Lower leg skin (tissue), 3 donors: ENCODE results near the gene CEND1.

Source experiments
- CTCF ChIP-seq, 3 donors: fragments of 450-650 bp; IDR thresholded peaks; one replicate each; pipeline ENCODE4 v1.5.1; 2016; ENCODE audit warnings: antibody characterized with exemption in 3 of 3, mild to moderate bottlenecking in 3 of 3, moderate library complexity in 2 of 3
- POLR2A ChIP-seq, 2 donors: fragments of 450-650 bp; IDR thresholded peaks; one replicate each; pipeline ENCODE4 v1.6.1; 2016 to 2017; ENCODE audit warnings: antibody characterized with exemption in 2 of 2, mild to moderate bottlenecking in 1 of 2, moderate library complexity in 1 of 2

- no peak for TF ChIP-seq POLR2A (IDR thresholded peaks at IDR 0.05)
- no peak for TF ChIP-seq CTCF (IDR thresholded peaks at IDR 0.05)
These were observed 643 bp downstream of the CEND1 start for GRCh38 chr11:788953-789940.
